SK-N-SH (cell line): ENCODE results near the gene RASSF4. TPM values are rescaled to one million over a fixed set of nuclear protein-coding genes. Genes with fewer than 3 reads are reported as not detected.

ENCODE experiments used
- CTCF ChIA-PET: fragments of 300-600, 350-600 bp; formaldehyde crosslinking; extraction: SDS; loops from one replicate; lab custom pipeline; 2021; lab: Yijun Ruan, JAX
- POLR2A ChIA-PET: fragments of 350-600 bp; sonication (Branson Sonifier 250); formaldehyde crosslinking; extraction: SDS; loops from one replicate; lab custom pipeline; 2020; ENCODE audit warnings: antibody characterized with exemption, inconsistent platforms; lab: Yijun Ruan, JAX
- DNase-seq: peaks from one replicate; pipeline ENCODE4 v3.0.0; 2012
- H2AFZ ChIP-seq: fragments of 200-600 bp; sonication (generic); 2 replicates; pipeline ENCODE4 v1.8.1; 2016; ENCODE audit warnings: antibody characterized with exemption, mild to moderate bottlenecking, low read depth
- H3F3A ChIP-seq: fragments of 200-600 bp; sonication (generic); replicated peaks from 2 replicates; pipeline ENCODE3; 2016; ENCODE audit warnings: antibody characterized with exemption, mild to moderate bottlenecking; ENCODE audit not compliant: insufficient read depth
- H3K27ac ChIP-seq, 2 experiments: fragments of 200-500 bp in 1 of 2; fragments of 200-600 bp in 1 of 2; sonication (Bioruptor generic) in 1 of 2; sonication (generic), shearing (Covaris generic) in 1 of 2; 2 replicates each; pipeline versions ENCODE4 v1.5.1 to v1.6.1; 2014 to 2016; ENCODE audit warnings: low read depth in 2 of 2, inconsistent platforms in 1 of 2, low read length in 1 of 2, mild to moderate bottlenecking in 1 of 2, mixed read lengths in 1 of 2
- H3K27me3 ChIP-seq: fragments of 200-600 bp; sonication (generic), shearing (Covaris generic); 2 replicates; pipeline ENCODE4 v1.6.1; 2016; ENCODE audit warnings: mixed run types; ENCODE audit not compliant: insufficient read depth
- H3K36me3 ChIP-seq, 2 experiments: fragments of 200-500 bp in 1 of 2; fragments of 200-600 bp in 1 of 2; sonication (Bioruptor generic) in 1 of 2; sonication (generic) in 1 of 2; replicated peaks in 1 of 2; 2 replicates each; pipeline versions ENCODE3 to v1.5.1; 2014 to 2016; ENCODE audit warnings: low read length in 1 of 2, mild to moderate bottlenecking in 1 of 2; ENCODE audit not compliant: insufficient read depth in 2 of 2, control insufficient read depth in 1 of 2
- H3K4me1 ChIP-seq, 2 experiments: fragments of 200-500 bp in 1 of 2; fragments of 200-600 bp in 1 of 2; sonication (Bioruptor generic) in 1 of 2; sonication (generic), shearing (Covaris generic) in 1 of 2; 2 replicates each; pipeline versions ENCODE4 v1.5.1 to v1.6.1; 2014 to 2016; ENCODE audit warnings: low read depth in 1 of 2, low read length in 1 of 2, mixed run types in 1 of 2; ENCODE audit not compliant: insufficient read depth in 2 of 2, control insufficient read depth in 1 of 2
- H3K4me2 ChIP-seq: fragments of 200-600 bp; sonication (generic), shearing (Covaris generic); 2 replicates; pipeline ENCODE4 v1.6.1; 2017; ENCODE audit warnings: mixed run types
- H3K4me3 ChIP-seq, 2 experiments: fragments of 200-500 bp in 1 of 2; fragments of 200-600 bp in 1 of 2; sonication (Bioruptor generic) in 1 of 2; sonication (generic), shearing (Covaris generic) in 1 of 2; 2 replicates each; pipeline versions ENCODE4 v1.5.1 to v1.8.1; 2014 to 2016; ENCODE audit warnings: low read depth in 2 of 2, inconsistent platforms in 1 of 2, low read length in 1 of 2, mild to moderate bottlenecking in 1 of 2, mixed read lengths in 1 of 2, moderate library complexity in 1 of 2
- H3K79me2 ChIP-seq: fragments of 200-600 bp; sonication (generic); 2 replicates; pipeline ENCODE4 v1.8.1; 2017; ENCODE audit warnings: mild to moderate bottlenecking; ENCODE audit not compliant: insufficient read depth
- H3K9ac ChIP-seq: fragments of 200-600 bp; sonication (generic); 2 replicates; pipeline ENCODE4 v1.6.1; 2017; ENCODE audit warnings: mixed run types
- H3K9me2 ChIP-seq: fragments of 200-600 bp; sonication (generic); 2 replicates; pipeline ENCODE4 v1.6.1; 2017; ENCODE audit warnings: mixed run types
- H3K9me3 ChIP-seq: fragments of 200-600 bp; sonication (generic); 2 replicates; pipeline ENCODE4 v1.6.1; 2017; ENCODE audit warnings: mixed run types, mild to moderate bottlenecking, moderate library complexity
- H4K20me1 ChIP-seq: fragments of 200-600 bp; sonication (generic); 2 replicates; pipeline ENCODE4 v1.6.1; 2017; ENCODE audit warnings: mild to moderate bottlenecking, mixed run types; ENCODE audit not compliant: insufficient read depth
- CHD2 ChIP-seq: fragments of 150-350 bp; IDR thresholded peaks from 2 replicates; pipeline ENCODE4 v1.6.1; 2018; ENCODE audit warnings: low read length; ENCODE audit not compliant: partially characterized antibody
- FOSL2 ChIP-seq: IDR thresholded peaks from 2 replicates; pipeline ENCODE4 v1.4.0; 2012; ENCODE audit warnings: low read depth, mild to moderate bottlenecking, moderate library complexity, borderline replicate concordance
- FOXJ3 ChIP-seq: sonication (generic); formaldehyde crosslinking; IDR thresholded peaks from 2 replicates; pipeline ENCODE4 v1.5.1; 2020; ENCODE audit warnings: mild to moderate bottlenecking, missing genetic modification reagents
- GATA2 ChIP-seq: sonication (generic); formaldehyde crosslinking; IDR thresholded peaks from 2 replicates; pipeline ENCODE4 v1.5.0; 2020; ENCODE audit warnings: mild to moderate bottlenecking, missing genetic modification reagents
- JUND ChIP-seq: IDR thresholded peaks from 2 replicates; pipeline ENCODE4 v1.4.0; 2012
- MXI1 ChIP-seq: IDR thresholded peaks from 2 replicates; pipeline ENCODE4 v1.6.1; 2012; ENCODE audit warnings: mild to moderate bottlenecking, low read depth, low read length, improper control_type of control experiment
- NRF1 ChIP-seq: IDR thresholded peaks from 2 replicates; pipeline ENCODE4 v1.6.1; 2012; ENCODE audit warnings: low read depth, mild to moderate bottlenecking, low read length
- POLR2AphosphoS5 ChIP-seq: IDR thresholded peaks from 2 replicates; pipeline ENCODE4 v1.6.1; 2012; ENCODE audit warnings: low read depth, low read length
- RAD21 ChIP-seq: IDR thresholded peaks from 2 replicates; pipeline ENCODE4 v1.6.1; 2012; ENCODE audit warnings: mild to moderate bottlenecking, low read length
- RXRA ChIP-seq: IDR thresholded peaks from 2 replicates; pipeline ENCODE4 v1.4.0; 2012; ENCODE audit warnings: low read depth, mild to moderate bottlenecking, borderline replicate concordance
- SIN3A ChIP-seq: IDR thresholded peaks from 2 replicates; pipeline ENCODE4 v1.6.1; 2012; ENCODE audit warnings: low read depth, mild to moderate bottlenecking, low read length, moderate library complexity, borderline replicate concordance
- TAF1 ChIP-seq: IDR thresholded peaks from 2 replicates; pipeline ENCODE4 v1.6.1; 2012; ENCODE audit warnings: low read depth, mild to moderate bottlenecking, low read length, moderate library complexity, borderline replicate concordance
- TEAD4 ChIP-seq: IDR thresholded peaks from 2 replicates; pipeline ENCODE4 v1.4.0; 2012; ENCODE audit warnings: mild to moderate bottlenecking, borderline replicate concordance; ENCODE audit not compliant: insufficient read depth
- WGBS: methylation state at CpG from one replicate; pipeline ENCODE4 v1.1.6; 2017; ENCODE audit warnings: low lambda C conversion rate; 5-methylcytosine and 5-hydroxymethylcytosine counted together
- polyA plus RNA-seq, 3 experiments: library from polyadenylated mRNA; depleted of rRNA; stranded (reverse); fragments of >200 nt; gene quantifications; 2 replicates each; pipeline ENCODE4 v1.2.3, GENCODE V29; 2012
- TF ChIP-seq, protein P1 (sequence below): fragments of 200-600 bp; sonication (generic); IDR thresholded peaks from 2 replicates; pipeline ENCODE4 v1.6.1; 2017; ENCODE audit warnings: antibody characterized with exemption, mild to moderate bottlenecking, moderate library complexity
- TF ChIP-seq, protein P2 (sequence below): IDR thresholded peaks from 2 replicates; pipeline ENCODE4 v1.4.0; 2012; ENCODE audit warnings: low read depth
- TF ChIP-seq, protein P3 (sequence below): IDR thresholded peaks from 2 replicates; pipeline ENCODE4 v1.4.0; 2012; ENCODE audit warnings: low read depth, borderline replicate concordance
- TF ChIP-seq, protein P4 (sequence below): fragments of 150-350 bp; IDR thresholded peaks from 2 replicates; pipeline ENCODE4 v1.6.1; 2016; ENCODE audit warnings: mild to moderate bottlenecking, low read depth, low read length

RASSF4 gene
- polyA plus RNA-seq, 1 of the 3 experiments (the other 2 are of a cell fraction) = 11.0 TPM

DNA sequence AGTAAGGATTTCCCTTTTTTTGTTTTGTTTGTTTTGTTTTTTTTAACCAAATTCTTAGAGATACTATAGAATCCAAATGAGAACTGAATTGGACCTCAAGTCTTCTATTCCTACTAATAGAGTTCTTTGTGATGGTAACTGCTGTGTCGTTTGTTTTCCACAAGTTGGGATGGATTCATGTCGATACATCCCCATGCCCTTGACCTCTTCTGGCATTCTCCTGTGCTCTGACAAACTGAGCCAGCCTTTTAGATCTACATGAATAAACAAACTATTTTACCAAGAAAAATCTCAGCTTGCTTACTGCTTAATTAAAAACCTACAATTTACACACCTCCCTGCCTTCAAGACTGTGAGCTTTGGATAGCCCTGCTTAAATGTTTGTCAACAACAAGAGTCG is 45.1 kb downstream of the RASSF4 start (continued):
- TF ChIP-seq, protein P1, sequence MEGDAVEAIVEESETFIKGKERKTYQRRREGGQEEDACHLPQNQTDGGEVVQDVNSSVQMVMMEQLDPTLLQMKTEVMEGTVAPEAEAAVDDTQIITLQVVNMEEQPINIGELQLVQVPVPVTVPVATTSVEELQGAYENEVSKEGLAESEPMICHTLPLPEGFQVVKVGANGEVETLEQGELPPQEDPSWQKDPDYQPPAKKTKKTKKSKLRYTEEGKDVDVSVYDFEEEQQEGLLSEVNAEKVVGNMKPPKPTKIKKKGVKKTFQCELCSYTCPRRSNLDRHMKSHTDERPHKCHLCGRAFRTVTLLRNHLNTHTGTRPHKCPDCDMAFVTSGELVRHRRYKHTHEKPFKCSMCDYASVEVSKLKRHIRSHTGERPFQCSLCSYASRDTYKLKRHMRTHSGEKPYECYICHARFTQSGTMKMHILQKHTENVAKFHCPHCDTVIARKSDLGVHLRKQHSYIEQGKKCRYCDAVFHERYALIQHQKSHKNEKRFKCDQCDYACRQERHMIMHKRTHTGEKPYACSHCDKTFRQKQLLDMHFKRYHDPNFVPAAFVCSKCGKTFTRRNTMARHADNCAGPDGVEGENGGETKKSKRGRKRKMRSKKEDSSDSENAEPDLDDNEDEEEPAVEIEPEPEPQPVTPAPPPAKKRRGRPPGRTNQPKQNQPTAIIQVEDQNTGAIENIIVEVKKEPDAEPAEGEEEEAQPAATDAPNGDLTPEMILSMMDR = no peak
- TF ChIP-seq JUND (no peak), POLR2AphosphoS5 (no peak), FOXJ3 (no peak), FOSL2 (no peak), TEAD4 (no peak), RXRA (no peak)
- TF ChIP-seq, protein P2, sequence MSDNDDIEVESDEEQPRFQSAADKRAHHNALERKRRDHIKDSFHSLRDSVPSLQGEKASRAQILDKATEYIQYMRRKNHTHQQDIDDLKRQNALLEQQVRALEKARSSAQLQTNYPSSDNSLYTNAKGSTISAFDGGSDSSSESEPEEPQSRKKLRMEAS = no peak
- TF ChIP-seq, all 33 proteins: peak for 0

DNA sequence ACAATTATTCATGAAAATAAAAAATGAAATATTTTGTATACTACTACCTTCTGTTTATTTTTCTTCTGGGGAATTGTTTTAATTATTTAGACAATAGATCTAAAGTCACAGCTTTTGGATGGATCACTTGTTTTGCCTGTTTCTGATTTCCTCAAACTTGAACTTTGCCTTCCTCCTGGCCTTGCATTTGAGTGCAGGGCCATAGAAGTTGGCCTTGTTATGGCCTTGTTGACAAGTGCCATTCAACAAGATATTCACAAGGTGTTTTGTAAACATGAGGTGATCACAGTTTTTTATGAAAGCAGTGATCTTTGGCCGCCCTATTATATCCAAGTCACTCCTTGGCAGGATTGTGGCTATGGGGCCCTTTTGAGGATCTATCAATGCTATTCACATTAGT is 45.7 kb downstream of the RASSF4 start:
- no peak overlapping the region for H3K4me3 ChIP-seq
- CTCF ChIA-PET = interaction anchor here (0.9 to 2.0 kb wide), 2 partner anchors 73 to 245 kb away, joined by 4 to 8 read pairs; no protein-coding TSS in a partner anchor
- TF ChIP-seq CHD2 = no peak
- TF ChIP-seq, protein P2 = no peak
- no peak for TF ChIP-seq GATA2
- TF ChIP-seq JUND = no peak
- TF ChIP-seq TAF1 = no peak
- no peak for TF ChIP-seq RAD21
- no peak for TF ChIP-seq NRF1
- TF ChIP-seq MXI1 = no peak
- TF ChIP-seq, protein P1 = no peak
- TF ChIP-seq, protein P3, sequence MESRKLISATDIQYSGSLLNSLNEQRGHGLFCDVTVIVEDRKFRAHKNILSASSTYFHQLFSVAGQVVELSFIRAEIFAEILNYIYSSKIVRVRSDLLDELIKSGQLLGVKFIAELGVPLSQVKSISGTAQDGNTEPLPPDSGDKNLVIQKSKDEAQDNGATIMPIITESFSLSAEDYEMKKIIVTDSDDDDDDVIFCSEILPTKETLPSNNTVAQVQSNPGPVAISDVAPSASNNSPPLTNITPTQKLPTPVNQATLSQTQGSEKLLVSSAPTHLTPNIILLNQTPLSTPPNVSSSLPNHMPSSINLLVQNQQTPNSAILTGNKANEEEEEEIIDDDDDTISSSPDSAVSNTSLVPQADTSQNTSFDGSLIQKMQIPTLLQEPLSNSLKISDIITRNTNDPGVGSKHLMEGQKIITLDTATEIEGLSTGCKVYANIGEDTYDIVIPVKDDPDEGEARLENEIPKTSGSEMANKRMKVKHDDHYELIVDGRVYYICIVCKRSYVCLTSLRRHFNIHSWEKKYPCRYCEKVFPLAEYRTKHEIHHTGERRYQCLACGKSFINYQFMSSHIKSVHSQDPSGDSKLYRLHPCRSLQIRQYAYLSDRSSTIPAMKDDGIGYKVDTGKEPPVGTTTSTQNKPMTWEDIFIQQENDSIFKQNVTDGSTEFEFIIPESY = no peak
- TF ChIP-seq SIN3A = no peak
- TF ChIP-seq, protein P4, sequence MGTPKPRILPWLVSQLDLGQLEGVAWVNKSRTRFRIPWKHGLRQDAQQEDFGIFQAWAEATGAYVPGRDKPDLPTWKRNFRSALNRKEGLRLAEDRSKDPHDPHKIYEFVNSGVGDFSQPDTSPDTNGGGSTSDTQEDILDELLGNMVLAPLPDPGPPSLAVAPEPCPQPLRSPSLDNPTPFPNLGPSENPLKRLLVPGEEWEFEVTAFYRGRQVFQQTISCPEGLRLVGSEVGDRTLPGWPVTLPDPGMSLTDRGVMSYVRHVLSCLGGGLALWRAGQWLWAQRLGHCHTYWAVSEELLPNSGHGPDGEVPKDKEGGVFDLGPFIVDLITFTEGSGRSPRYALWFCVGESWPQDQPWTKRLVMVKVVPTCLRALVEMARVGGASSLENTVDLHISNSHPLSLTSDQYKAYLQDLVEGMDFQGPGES = no peak
- TF ChIP-seq RXRA = no peak
- H3K79me2 ChIP-seq = peaks cover 35% of the 10 kb centered on the region
- no peaks in the 10 kb centered on the region for H3K27me3 ChIP-seq
- H2AFZ ChIP-seq = no peak overlapping the region
- no peak overlapping the region for H3K4me2 ChIP-seq
- H3K4me1 ChIP-seq = peaks cover 8 to 12% of the 10 kb centered on the region in 2 experiments; a peak in 3 of 4 replicates
- peaks cover 6% of the 10 kb centered on the region for H3F3A ChIP-seq
- DNase-seq = no peak
- no peak overlapping the region for H3K27ac ChIP-seq
- no peaks in the 10 kb centered on the region for H3K9me3 ChIP-seq
- H3K36me3 ChIP-seq = peaks cover 22 to 27% of the 10 kb centered on the region in 2 experiments
- H4K20me1 ChIP-seq = no peaks in the 10 kb centered on the region
- no peaks in the 10 kb centered on the region for H3K9me2 ChIP-seq
- H3K9ac ChIP-seq = no peak overlapping the region
- POLR2A ChIA-PET = no interaction called here
- 91% methylated on average over 1 of the region's 1 CpG for WGBS
